Chondrocyte (in vitro differentiated cells): ENCODE data around the gene CEP162. TPM values are rescaled to one million over a fixed set of nuclear protein-coding genes. Genes with fewer than 3 reads are reported as not detected.
"Not testable (repeated sequence)": the region's sequence is repeated elsewhere in the genome, so short reads cannot be mapped to it uniquely, and the experiment has no call there.

ENCODE experiments used
- DNase-seq: peaks from one replicate; pipeline ENCODE4 v3.0.0; 2021; ENCODE audit warnings: mixed read lengths, low spot score
- H3K27ac Mint-ChIP-seq: one replicate; pipeline ENCODE4 v1.8.0; 2021; ENCODE audit warnings: mild to moderate bottlenecking, moderate library complexity, mixed read lengths; ENCODE audit not compliant: unreplicated experiment
- H3K27me3 Mint-ChIP-seq: 2 replicates; pipeline ENCODE4 v1.8.0; 2021; ENCODE audit warnings: low read depth, mixed read lengths
- H3K36me3 Mint-ChIP-seq: 2 replicates; pipeline ENCODE4 v1.8.0; 2021; ENCODE audit warnings: low read depth, mixed read lengths
- H3K4me1 Mint-ChIP-seq: 2 replicates; pipeline ENCODE4 v1.8.0; 2021; ENCODE audit warnings: low read depth, mild to moderate bottlenecking, mixed read lengths
- H3K4me3 Mint-ChIP-seq: one replicate; pipeline ENCODE4 v1.8.0; 2021; ENCODE audit warnings: mild to moderate bottlenecking, moderate library complexity, mixed read lengths; ENCODE audit not compliant: unreplicated experiment
- H3K9me3 Mint-ChIP-seq: 2 replicates; pipeline ENCODE4 v1.8.0; 2021; ENCODE audit warnings: low read depth, mixed read lengths
- total RNA-seq: library from RNA; stranded (reverse); gene quantifications from 3 replicates; pipeline ENCODE4 v1.2.1, GENCODE V29; 2021
- TF ChIP-seq, protein P1 (sequence below): fragments of 200-600 bp; sonication (generic); IDR thresholded peaks from 2 replicates; pipeline ENCODE4 v1.5.0; 2021; ENCODE audit warnings: antibody characterized with exemption, mild to moderate bottlenecking, moderate library complexity

Gene CEP162
- total RNA-seq, 1 donor from 2014 or later: 5.1 TPM

DNA sequence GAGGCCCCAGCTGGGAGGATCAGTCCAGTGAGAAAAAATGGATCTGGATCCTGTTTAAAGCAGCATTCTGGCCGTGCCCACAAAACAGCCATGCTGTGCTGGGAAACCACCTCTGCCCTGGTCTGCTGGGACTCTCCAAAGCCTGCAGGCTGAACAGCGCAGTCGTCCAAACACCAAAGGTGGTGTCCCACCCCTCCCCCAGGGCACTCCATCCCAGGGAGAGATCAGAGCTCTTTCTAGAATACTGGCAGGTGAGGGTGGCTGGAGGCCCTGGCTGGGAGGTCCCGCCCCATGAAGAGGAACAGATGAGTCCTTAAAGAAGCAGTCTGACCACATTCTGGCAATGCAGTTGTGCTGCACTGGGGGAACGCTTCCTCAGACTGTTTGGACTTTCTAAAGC lies 109.3 kb downstream of the CEP162 start:
- no peak overlapping the region for H3K4me3 Mint-ChIP-seq
- H3K27me3 Mint-ChIP-seq: peaks cover 4% of the 10 kb centered on the region
- peaks cover 10% of the 10 kb centered on the region for H3K36me3 Mint-ChIP-seq
- no peak overlapping the region for H3K27ac Mint-ChIP-seq
- TF ChIP-seq, protein P1, sequence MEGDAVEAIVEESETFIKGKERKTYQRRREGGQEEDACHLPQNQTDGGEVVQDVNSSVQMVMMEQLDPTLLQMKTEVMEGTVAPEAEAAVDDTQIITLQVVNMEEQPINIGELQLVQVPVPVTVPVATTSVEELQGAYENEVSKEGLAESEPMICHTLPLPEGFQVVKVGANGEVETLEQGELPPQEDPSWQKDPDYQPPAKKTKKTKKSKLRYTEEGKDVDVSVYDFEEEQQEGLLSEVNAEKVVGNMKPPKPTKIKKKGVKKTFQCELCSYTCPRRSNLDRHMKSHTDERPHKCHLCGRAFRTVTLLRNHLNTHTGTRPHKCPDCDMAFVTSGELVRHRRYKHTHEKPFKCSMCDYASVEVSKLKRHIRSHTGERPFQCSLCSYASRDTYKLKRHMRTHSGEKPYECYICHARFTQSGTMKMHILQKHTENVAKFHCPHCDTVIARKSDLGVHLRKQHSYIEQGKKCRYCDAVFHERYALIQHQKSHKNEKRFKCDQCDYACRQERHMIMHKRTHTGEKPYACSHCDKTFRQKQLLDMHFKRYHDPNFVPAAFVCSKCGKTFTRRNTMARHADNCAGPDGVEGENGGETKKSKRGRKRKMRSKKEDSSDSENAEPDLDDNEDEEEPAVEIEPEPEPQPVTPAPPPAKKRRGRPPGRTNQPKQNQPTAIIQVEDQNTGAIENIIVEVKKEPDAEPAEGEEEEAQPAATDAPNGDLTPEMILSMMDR: no peak
- H3K4me1 Mint-ChIP-seq: no peaks in the 10 kb centered on the region
- peaks cover 15% of the 10 kb centered on the region for H3K9me3 Mint-ChIP-seq
- no peak for DNase-seq

DNA sequence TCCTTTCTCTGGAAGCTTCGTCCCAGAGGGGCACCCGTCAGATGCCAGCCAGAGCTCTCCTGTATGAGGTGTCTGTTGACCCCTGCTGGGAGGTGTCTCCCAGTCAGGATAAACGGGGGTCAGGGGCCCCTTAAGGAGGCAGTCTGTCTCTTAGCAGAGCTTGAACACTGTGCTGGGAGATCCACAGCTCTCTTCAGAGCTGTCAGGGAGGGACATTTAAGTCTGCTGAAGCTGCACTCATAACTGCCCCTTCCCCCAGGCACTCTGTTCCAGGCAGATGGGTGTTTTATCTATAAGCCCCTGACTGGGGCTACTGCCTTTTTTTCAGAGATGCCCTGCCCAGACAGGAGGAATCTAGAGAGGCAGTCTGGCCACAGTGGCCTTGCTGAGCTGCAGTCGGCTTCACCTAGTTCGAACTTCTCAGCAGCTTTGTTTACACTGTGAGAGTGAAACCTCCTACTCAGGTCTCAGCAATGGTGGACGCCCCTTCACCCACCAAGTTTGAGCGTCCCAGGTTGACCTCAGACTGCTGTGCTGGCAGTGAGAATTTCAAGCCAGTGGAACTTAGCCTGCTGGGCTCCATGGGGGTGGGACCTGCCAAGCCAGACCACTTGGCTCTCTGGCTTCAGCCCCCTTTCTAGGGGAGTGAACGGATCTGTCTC lies 112.4 kb downstream of the CEP162 start:
- not testable (repeated sequence) for H3K27ac Mint-ChIP-seq, DNase-seq, H3K4me1 Mint-ChIP-seq, H3K4me3 Mint-ChIP-seq
- peaks cover 33% of the 10 kb centered on the region for H3K9me3 Mint-ChIP-seq
- H3K36me3 Mint-ChIP-seq: peaks cover 12% of the 10 kb centered on the region
- peaks cover 13% of the 10 kb centered on the region for H3K27me3 Mint-ChIP-seq

DNA sequence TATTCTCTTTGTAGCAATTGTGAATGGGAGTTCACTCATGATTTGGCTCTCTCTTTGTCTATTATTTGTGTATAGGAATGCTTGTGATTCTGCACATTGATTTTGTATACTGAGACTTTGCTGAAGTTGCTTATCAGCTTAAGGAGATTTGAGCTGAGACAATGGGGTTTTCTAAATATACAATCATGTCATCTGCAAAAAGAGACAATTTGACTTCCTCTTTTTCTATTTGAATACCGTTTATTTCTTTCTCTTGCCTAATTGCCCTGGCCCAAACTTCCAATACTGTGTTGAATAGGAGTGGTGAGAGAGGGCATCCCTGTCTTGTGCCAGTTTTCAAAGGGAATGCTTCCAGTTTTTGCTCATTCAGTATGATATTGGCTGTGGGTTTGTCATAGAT lies 116.1 kb downstream of the CEP162 start:
- Mint-ChIP-seq H3K9me3 (peaks cover 34% of the 10 kb centered on the region), H3K27me3 (peaks cover 15% of the 10 kb centered on the region)
- H3K4me3 Mint-ChIP-seq, H3K27ac Mint-ChIP-seq, H3K4me1 Mint-ChIP-seq, DNase-seq, H3K36me3 Mint-ChIP-seq: not testable (repeated sequence)

DNA sequence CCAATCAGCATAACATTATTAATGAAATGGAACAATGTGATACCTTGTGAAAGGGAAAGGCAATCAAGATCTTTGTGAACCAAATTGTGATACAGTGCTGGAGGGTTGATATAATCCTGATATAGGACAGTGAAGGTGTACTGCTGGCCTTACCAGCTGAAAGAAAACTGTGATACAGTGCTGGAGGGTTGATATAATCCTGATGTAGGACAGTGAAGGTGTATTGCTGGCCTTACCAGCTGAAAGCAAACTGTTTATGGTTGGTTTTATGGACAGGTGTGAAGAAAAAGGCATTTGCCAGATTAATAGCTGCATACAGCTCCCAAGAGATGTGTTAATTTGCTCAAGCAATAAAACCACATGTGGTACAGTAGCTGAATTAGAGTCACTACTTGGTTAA lies 119.9 kb downstream of the CEP162 start:
- Mint-ChIP-seq H3K36me3 (peaks cover 3% of the 10 kb centered on the region), H3K4me3 (no peak overlapping the region), H3K4me1 (no peaks in the 10 kb centered on the region), H3K9me3 (peaks cover 26% of the 10 kb centered on the region), H3K27me3 (peaks cover 7% of the 10 kb centered on the region), H3K27ac (no peak overlapping the region)
- TF ChIP-seq, protein P1: no peak
- no peak for DNase-seq

DNA sequence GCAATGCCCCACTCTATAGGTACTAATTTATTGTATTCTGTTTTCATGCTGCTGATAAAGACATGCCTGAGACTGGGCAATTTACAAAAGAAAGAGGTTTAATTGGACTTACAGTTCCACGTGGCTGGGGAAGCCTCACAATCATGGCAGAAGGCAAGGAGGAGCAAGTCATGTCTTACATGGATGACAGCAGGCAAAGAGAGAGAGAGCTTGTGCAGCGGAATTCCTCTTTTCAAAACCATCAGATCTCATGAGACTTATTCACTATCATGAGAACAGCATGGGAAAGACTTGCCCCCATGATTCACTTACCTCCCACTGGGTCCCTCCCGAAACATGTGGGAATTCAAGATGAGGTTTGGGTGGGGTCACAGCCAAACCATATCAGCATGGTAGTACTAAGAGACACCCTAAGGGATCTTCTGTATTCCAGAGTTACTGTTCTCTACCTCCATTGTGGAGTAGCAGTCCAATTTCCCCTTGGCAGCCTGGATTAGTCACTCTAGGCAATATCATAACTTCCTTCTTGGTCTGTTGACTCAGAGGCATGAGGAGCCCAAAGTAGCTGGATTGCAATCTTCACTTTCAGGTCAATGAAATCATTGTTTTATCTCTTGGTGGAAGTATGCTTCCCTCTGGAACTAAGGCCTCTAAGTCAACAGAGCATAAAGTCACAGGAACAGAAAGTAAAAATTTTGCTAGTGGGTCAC lies 122.1 kb downstream of the CEP162 start:
- H3K4me3 Mint-ChIP-seq, DNase-seq, H3K27ac Mint-ChIP-seq, H3K4me1 Mint-ChIP-seq, H3K36me3 Mint-ChIP-seq, H3K27me3 Mint-ChIP-seq: not testable (repeated sequence)
- H3K9me3 Mint-ChIP-seq: peaks cover 16% of the 10 kb centered on the region

DNA sequence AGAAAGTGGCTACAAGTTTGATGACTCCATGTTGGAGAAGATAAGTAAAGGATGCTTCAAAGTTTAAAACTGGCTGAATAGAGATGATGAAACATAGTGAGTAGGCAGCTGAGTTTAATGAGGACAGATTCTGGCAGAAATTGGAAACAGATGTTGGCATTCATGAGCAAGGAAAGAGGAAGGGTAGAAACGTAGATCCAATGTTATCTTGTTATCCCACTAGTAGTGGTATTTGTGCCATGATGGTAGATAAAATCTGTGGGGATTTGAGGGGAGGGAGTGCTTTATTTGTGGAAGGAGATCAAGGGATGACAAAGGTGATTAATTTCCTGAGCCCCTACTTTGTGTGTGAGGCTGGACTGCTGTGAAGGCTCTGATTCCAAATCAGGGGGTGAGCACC lies 124.4 kb downstream of the CEP162 start:
- TF ChIP-seq, protein P1: no peak
- DNase-seq: no peak
- Mint-ChIP-seq H3K27me3 (peaks cover 2% of the 10 kb centered on the region), H3K36me3 (peaks cover 1% of the 10 kb centered on the region), H3K4me3 (no peak overlapping the region), H3K4me1 (no peaks in the 10 kb centered on the region), H3K27ac (no peak overlapping the region), H3K9me3 (peaks cover 2% of the 10 kb centered on the region)
